Embryonic facial prominence (tissue), 1 donor: Measurements from ENCODE around the gene PPP1R13B.
A peak's percentile ranks its signal among the peaks of the same experiment; 100 is the strongest.
"Not testable (repeated sequence)": the region's sequence is repeated elsewhere in the genome, so short reads cannot be mapped to it uniquely, and the experiment has no call there.

Experiments
- DNase-seq: peaks from one replicate; pipeline ENCODE4 v3.0.0-alpha.2; 2016; ENCODE audit errors: extremely low spot score

PPP1R13B gene, protein sequence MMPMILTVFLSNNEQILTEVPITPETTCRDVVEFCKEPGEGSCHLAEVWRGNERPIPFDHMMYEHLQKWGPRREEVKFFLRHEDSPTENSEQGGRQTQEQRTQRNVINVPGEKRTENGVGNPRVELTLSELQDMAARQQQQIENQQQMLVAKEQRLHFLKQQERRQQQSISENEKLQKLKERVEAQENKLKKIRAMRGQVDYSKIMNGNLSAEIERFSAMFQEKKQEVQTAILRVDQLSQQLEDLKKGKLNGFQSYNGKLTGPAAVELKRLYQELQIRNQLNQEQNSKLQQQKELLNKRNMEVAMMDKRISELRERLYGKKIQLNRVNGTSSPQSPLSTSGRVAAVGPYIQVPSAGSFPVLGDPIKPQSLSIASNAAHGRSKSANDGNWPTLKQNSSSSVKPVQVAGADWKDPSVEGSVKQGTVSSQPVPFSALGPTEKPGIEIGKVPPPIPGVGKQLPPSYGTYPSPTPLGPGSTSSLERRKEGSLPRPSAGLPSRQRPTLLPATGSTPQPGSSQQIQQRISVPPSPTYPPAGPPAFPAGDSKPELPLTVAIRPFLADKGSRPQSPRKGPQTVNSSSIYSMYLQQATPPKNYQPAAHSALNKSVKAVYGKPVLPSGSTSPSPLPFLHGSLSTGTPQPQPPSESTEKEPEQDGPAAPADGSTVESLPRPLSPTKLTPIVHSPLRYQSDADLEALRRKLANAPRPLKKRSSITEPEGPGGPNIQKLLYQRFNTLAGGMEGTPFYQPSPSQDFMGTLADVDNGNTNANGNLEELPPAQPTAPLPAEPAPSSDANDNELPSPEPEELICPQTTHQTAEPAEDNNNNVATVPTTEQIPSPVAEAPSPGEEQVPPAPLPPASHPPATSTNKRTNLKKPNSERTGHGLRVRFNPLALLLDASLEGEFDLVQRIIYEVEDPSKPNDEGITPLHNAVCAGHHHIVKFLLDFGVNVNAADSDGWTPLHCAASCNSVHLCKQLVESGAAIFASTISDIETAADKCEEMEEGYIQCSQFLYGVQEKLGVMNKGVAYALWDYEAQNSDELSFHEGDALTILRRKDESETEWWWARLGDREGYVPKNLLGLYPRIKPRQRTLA

DNA sequence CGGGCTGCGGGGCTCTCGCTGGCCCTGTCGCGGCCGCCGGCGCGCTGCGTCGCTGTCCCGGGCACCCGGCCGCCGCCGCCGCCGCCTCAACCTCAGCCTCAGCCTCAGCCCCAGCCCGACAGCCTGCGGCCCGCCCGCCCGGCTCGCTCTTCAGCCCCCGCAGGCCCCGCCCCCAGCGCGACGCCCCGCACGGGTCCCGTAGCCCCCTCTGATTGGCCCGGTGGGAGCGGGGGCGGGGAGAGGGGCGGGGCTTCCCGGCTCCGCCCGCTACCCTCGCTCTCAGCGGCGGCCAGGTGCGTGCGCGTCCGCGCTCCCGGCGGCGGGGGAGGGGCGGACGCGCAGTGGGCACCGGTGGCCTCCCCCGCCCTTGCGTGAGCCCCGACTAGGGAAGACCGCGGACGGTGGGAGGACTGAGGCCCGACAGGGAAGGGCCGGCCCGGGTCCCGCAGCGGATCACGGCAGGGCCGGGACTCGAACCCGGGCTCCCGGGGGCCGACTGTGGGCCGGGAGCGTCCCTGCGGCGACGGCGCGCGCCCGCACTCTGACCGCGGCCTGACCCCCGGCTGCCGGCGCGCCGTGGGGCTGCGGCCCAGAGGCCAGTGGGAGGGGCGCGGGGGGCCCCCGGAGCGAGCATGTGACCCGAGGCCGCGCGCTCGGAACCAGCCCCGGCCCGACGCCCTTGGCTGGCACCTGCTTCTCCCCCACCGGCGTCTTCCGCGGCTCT, at the start of gene PPP1R13B:
PPP1R13B (minus strand) TSS at position 125 of the 724 bp plus-strand sequence. CDS start 268 bp downstream, outside the sequence.
- DNase-seq, result peak; percentile 64

DNA sequence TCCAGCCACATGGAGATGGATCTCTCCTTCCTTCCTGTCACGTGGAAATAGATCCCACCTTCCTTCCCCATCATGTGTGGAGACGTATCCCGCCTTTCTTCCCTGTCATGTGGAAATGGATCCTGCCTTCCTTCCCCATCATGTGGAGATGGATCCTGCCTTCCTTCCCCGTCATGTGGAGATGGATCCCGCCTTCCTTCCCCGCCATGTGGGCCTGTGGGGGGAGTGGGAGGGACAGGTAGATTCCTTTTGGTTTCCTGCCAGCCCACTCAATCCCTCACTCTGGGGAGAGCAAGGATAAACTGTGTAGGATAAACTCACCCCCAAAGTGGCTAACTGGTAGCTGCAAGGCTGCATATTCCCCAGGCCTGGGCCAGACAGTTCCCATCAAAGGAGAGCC, 49.2 kb upstream of the PPP1R13B start:
- DNase-seq, result no peak

DNA sequence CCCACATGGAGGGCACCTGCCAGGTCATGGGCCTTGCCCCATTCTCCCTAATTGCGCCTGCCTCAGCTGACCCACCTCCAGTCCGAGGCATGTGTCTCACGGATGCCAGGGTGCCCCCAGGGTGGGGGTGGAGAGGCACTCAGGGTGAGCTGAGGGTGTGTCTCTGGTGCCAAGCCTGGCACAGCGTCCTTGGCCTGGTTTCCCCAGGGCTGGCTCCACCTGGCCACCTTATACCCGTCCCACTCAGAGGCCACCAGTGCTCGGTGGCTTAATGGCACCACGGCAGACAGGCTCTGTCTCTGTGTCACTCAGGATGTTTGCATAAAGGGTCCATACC, 47.3 kb upstream of the PPP1R13B start:
- DNase-seq, result no peak

DNA sequence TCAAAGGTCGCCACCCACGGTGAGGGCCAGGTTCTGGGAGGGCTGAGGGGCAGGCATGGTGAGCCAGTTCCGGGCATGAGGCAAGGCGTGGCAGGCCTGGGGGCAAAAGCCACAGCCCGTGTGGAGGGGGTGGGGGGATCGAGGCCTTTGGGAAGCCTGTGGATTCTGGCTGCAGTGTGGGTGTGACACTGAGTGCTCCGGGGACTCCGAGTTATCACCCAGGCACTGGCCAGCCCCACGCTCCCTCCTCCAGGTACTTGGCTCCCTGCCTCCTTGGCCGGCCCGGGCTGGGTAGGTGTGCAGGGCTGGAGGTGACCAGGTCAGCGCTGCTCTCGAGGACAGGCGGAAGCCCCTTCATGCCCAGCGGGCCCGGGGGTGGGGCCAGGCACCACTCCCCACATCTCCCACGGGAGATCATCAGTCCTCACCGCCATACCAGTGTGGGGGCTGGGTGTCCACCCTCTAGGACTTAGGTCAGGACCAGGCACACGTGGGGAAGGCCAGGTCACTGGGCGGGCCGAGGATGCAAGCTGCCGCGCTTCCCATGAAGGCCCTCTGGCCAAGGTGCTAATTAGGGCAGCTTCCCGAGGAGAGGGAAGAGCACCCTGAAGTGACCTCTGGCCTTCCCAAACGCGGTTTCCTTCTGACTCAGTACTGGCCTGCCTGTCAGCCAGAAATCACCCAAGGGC, 46.8 kb upstream of the PPP1R13B start:
- no peak for DNase-seq

DNA sequence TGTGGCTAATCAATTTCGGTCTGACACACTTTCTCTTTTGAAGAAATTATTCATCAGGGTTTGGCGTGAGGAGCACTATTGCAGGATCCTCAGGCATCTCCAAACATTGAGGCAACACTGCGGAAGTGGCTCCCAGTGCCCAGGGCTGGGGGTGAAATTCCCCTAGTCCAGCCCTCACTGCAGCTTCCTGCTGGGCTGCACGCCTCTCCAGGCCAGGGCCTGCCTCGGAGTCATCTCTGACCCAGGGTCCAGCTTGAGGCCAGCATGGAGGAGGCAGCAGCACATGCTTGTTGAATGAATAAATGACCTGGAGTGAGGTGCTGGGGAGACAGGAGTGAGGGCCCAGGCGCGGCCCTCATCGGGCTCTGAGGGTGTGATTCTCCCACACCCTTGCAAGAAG, 44.9 kb upstream of the PPP1R13B start:
- no peak for DNase-seq

DNA sequence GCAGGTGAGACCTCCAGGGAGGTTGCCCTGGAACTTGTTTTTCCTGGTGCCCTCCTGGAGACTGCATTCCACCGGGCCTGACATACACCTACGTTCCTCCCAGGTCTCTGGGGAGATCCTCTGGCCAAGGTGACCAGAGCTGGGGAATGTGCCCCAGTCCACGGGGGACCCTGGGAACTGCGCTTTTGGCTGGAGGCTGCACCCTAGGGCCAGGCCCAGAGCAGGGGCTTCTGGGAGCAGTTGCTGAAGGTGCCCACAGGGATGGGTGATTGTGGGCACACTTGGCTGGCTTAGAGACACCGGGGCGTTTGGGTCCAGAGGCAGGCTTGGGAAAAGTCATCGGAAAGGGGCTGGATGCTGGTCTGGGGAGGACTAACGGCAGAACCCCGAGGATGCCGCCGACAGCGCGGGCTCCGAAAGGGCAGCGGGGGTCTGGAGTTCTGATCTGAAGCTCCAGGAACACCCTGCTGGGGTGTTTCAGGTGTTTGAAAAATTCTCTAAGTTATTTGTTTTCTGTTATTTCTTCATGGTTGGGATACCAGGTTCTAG, 44.4 kb upstream of the PPP1R13B start:
- no peak for DNase-seq

DNA sequence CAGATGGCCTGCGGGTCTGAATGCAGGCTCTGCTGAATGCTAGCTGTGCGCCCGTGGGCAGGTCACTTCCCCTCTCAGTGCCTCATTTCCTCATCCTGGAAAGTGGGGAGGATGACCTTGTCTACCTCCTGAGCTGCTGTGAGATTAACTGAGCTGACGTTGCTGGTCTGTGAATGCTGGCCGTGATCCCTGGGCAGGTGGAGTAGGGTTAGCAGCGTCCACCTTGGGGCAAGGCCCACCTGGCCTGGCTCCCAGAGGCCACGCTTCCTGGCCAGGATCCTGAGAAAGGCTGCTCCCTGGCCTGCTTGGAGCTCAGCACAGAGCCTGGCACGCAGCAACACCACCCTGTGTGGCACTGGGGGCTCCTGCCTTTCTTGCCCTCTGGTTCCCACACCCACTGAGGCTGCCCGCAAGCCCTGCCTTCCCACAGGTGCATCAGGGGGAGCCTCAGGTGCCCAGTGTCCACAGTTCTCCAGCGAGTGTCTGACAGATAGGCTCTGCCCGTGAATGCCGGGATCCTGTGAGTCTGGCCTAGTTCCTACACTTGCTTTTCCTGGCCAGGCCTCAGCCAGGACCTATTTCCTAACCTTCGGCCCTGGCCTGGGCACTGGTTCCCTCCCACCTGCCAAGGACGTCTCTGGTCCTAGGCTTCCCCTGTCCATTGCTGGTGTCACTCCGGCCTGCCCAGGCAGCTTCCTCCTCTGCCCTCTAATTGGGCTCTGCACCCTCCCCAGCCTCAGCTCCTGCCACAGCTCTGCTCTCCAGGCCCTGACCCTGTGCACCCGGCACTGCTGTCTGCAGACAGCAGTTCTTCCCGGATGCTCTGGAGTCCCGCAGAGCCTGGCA, 43.7 kb upstream of the PPP1R13B start:
- DNase-seq, result no peak

DNA sequence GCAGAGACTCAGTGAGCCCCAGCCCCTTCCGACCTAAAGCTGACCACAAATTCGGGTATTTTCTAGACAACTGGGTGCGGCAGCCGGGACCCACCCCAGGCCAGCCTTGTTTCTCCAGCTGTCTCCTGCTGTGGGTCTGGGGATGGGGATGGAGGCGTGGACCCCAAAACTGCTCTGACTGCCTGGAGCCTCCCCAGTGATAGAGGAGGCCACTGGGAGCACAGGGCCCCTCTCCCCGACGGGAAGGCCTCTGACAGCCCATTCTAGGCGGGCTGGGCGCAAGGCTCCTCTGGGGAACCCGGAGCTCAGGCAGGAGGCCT, 42.6 kb upstream of the PPP1R13B start:
- DNase-seq, result no peak

DNA sequence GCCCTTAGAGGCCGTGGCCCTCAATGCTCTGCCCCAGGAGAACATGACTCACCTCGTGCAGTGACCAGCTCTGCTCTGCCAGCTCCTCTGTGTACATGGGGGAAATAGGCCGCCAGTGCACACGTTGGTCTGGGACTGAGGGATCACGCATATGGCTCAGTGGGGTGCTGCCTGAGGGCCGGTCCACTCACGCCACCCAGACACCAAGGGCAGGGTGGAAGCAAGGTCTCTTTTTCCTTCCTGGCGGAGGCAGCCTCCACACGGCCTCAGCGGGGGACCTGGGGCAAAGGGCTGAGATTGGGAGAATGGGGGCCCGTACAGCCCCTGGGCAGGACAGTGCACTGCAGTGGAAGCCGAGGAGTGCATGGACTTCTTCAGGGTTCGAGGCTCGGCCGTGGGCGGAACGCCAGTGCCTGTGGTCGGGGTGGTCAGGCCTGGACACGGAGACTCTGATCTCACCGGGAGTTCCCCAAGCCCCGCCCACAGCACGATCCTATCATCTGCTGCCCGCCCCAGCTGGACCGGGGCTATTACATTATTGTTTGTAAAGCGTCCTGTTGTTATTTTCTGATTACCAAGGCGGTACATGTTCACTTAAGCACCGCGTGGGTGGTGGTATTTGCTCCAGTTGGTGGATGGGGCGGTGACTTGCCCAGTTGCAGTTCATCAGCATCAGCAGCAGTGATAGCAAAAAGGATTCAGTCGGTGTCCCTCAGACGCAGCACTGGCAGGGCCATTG, 42.1 kb upstream of the PPP1R13B start:
- no peak for DNase-seq

DNA sequence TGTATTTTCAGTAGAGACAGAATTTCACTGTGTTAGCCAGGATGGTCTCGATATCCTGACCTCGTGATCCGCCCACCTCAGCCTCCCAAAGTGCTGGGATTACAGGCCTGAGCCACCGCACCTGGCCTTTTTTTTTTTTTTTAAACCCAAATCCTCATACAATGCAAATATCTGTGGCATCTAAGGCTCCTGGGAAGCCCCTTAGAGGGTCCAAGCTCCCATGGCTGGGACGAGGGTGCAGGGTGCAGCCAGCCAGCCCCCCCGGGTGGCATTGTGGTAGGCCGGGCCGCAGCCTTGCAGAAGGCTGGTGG, 41.6 kb upstream of the PPP1R13B start:
- not testable (repeated sequence) for DNase-seq

DNA sequence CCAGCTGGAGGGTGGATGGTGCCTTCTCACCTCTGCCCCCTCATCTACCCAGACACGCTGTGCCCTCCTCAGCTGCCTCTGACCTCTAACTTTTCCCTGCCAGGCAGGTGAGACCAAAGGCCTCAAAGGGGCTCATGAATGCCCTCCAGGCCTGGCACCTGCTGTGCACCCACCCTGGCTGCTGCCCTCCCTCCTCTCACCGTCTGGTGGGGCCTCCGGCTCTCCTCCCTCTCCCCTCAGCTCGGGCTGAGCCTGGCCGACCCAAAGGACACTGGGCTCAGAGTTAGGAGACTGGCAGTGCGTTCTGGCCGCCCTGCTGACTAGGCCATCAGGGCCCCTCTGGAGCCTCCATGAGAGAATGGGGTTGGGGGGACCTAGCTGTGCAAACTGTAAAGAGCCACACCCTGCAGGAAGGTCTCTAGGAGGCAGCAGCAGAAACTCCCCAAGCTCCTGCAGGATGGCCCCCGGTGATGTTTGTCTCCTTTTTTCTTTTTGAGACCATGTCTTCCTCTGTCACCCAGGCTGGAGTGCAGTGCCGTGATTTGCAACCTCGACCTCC, 40.3 kb upstream of the PPP1R13B start:
- no peak for DNase-seq

DNA sequence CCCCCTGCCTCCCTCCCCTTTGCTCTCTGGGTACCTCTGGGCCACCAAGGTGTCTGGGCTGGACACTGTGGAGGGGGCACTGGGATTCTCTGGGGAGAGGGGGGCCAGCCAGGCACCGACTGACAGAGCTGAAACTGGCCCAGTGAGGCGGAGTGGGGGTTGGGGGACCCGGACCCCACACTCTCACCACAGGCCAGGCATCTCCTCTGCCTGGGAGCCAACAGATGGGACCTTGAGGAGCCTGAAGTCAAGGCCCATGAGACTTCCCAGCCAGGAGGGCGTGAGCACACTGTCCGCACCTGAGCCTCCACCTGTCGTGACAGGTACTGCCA, 39.8 kb upstream of the PPP1R13B start:
- no peak for DNase-seq

DNA sequence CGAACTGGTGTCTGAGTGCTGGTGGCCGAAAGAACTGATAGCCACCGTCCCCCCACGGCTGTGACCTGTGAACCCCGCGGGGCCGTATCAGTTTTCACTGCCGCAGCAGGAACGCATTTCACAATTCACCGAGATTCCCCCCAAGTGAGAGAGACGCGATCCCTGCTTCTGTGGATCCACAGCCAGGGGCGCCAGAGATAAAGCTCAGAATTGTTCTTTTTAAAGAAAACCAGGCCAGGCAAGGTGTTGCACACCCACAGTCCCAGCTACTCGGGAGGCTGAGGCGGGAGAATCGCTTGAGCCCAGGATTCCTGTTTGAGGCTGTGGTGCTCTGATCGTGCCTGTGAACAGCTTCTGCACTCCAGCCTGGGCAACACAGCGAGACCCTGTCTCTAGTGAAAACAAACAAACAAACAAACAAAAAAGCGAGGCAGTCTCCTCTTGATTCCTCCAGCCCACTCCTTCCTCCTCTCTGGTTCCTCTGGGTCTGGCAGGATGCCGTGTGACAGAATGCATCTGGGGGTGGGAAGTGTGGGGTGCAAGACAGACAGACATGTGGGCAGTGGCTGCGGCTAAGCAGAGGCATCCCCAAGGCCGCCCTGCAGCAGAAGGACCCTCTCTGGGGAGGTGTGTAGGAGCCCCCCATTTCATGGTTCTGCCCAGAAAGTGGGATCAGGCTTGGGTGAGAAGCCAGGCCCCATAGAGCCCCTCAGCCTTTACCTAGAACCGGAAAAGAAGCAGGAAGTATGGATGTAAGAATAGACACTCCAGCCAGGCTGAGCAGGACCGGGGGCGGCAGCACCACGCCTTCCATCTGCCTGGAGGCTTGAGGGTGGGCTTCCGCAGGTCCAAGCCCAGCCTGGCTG, 39.2 kb upstream of the PPP1R13B start:
- no peak for DNase-seq

DNA sequence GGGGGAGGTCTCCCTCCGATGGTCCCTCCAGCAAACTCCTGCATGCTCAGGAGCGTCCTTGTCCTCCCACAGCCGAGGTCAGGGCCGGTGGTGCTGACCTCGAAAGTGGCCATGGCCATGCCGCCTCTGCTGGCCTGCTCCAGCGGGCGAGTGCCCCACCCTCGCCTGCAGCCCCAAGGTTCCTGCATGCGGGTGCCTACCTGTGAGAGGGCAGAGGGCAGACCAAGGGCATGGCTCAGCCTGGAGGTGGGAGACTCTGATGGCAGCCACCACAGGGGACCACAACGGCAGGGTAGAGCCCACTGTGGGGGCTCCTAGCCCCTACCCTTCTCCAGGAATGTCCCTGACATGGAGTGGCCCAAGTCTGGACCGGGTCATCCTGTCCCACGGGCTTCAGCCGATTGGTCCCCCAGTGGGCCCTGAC, 38.1 kb upstream of the PPP1R13B start:
- DNase-seq, result no peak

DNA sequence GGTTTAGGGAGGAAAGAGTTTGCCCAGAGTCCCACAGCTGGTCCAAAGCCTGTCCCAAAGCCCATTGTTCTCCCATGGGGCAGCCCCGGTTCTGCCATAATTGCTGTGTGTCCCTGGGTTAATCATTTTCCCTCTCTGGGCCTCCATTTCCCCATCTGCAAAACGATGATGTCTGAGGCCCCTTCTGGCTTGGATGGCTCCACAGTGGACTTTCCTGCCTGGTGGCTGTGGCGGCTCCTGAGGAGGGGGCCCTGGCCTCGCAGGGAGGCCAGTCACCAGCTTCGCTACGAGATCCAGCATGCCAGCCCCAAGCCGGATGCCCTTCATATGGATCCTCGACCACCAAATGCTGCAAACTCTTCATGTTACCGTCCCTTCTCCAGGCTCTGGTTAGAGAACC, 37.5 kb upstream of the PPP1R13B start:
- DNase-seq, result no peak

DNA sequence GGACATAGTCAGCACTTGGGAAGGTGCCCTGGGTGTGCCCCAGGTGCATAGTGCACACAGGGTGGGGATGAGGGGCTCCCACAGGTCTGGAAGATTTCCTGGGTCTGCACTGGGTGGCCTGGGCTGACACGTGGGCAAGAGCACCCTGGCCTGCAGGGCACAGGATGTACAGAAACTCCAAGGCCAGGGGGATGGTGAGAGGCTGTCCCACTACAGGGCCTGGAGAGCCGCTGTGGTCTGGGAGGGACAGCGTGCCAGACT, 35.8 kb upstream of the PPP1R13B start:
- DNase-seq, result no peak

DNA sequence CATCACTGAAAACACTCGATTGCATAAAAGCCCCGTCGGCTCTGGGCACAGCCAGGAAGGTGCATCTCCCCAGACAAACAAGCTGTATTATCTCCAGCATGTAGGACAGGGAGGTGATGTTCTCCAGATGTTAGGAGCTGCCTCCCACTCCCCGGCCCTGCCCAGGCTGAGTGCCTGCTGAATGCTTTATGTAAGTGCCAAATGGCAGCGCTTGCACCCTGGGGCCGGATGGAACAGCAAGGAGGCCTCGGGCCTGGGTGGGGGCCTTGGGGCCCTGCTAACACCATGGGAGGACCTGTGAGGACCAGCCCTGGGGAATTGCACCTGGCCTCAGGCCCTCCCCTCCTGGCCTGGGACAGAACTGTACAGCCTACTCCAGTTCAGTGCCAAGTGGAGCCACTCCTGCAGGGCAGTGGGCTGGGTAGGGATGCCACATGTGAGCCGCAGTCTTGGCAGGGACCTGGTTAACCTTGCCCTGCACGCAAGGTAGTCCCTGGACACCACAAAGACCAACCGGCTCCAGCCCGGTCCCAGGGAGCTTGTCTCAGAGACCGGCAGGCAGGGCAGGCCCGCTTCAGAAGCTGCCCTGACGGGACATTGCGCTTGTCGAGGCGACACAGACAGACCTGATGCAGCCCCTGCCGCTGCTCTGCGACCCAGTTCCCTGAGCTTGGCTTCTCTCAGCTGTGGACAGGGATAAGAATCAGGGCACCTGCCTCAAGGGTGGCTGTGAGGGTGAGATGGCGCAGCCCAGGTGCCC, 35.3 kb upstream of the PPP1R13B start:
- DNase-seq, result no peak
